HuH-7 (cell line): ENCODE results near the gene TNFAIP8.

ENCODE experiments used
- DNase-seq: peaks from one replicate; pipeline ENCODE4 v3.0.0; 2011; ENCODE audit warnings: low spot score

TNFAIP8 gene

DNA sequence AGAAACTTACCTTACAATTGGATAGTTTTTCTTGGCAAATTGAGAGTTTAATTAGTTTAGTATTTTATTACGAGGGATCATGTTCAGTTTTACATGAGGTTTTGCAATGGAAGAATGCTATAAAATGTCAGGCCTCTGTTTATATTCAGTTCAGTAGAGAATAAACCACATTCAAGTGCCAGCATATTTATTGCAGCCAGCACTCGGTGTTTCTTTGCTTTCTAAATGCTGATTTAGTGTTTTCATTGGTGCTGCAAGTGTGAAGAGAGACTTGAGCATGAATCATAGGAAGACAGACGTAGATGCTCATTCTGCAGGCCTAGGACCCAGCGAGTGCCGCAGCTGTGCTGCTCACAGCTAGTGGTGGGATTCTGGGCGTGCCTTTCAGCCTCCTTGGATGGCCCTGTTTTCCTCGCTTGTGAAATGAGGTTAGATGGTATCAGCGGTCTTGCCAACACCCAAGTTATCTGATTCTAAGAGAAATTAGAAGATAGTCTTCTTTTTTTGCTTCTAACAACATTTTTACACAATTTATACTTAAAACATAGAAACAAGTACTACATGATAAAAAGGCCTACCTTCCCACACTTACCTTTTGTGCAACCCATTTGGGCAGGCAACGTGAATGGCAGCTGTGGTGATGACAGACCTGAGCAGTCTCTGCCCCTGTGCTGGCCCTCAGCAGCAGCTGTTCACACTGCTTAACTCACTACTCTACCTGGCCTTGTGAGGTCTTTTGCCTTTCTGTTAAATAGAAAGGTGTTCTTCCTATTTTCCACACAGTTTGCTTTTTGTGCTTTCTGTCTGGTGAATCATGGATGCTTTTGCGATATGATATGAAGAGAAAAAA lies 26.8 kb upstream of the TNFAIP8 start:
- no peak for DNase-seq

DNA sequence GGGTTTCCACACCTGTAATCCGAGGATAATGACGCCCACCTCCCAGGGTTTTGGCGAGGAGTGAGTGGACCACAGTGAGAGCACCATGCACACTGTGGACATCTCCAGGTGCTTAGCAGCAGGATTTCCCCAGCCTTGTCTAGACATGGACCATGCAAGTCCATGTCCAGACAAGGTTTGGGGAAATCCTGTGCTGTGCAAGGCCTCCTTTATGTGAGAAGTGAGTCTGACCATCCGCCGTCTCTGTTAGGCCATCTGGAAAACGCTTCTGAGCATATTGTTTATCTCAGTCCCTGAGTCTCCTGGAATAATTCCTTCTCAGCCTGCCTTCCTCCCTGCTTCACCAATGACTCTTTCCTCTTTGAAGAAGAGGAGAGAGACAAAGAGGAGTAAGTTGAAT lies 26.2 kb upstream of the TNFAIP8 start:
- no peak for DNase-seq

DNA sequence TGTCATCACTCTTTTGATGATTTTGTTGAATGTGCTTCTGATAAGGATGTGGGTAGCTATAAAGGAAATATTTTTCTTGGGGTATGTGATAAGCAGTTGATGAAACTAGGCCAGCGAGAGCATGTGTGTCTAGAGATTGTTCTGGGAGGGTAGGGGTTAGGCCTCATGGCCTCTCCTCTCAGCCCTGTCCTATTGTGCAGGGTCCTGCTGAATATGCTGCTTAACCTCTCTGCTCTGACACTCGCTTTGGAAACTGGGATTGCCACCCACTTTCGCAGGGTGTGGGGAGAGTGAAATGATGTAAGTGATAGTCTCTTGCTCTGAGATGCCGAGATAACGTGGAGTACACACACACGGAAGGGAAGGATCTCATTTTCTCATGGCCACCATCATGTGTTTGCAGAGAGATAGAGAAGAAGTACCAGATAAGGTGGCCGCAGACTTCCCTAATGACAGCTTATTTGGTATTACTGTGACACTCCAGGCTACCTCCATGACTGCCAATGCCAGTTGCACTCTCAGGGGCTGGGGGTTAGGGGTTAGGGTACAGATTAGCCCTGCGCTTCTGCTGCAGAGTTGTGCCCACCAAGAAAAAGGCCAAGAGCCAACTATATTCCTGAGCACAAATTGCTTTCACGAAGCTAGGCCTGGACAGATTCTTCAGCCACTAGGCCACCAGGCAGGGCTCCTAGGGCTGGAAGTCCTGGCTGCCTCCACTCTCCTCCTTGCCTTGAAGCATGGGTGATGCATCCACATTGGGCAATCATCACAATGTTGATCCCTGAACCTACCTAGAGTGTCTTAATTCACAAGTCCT lies 25.2 kb upstream of the TNFAIP8 start:
- no peak for DNase-seq

DNA sequence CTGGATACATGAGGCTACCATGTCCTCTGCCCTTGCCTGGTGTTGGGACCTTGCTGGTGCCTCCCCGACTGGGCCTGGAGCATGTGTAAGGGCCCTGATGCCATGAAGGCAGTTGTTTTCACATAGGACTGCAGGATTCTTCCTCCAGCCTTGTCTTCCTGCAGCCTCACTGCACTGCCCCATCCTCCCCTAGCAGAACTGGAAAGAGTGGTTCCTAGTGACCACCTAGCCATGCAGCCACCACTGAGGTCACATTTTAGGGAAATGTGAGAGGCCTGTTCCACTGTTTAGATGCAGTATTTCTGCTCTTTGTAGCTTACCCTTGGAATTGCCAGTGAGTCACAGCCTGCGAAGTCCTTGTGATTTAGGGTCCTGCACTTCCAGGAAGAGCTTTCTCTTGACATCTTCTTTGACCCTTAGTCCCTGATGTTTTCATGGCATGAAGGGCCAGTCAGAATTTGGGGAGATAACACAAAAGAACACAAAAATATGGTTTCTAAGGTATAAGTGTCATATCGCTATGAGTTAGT lies 24.2 kb upstream of the TNFAIP8 start:
- DNase-seq, result no peak

GRCh38 chr5:119332208-119332607 lies 23.6 kb upstream of the TNFAIP8 start:
- no peak for DNase-seq

GRCh38 chr5:119332978-119333401 lies 22.8 kb upstream of the TNFAIP8 start:
- DNase-seq, result no peak

GRCh38 chr5:119333421-119333851 lies 22.4 kb upstream of the TNFAIP8 start:
- no peak for DNase-seq

GRCh38 chr5:119335261-119335677 lies 20.6 kb upstream of the TNFAIP8 start:
- DNase-seq, result no peak

DNA sequence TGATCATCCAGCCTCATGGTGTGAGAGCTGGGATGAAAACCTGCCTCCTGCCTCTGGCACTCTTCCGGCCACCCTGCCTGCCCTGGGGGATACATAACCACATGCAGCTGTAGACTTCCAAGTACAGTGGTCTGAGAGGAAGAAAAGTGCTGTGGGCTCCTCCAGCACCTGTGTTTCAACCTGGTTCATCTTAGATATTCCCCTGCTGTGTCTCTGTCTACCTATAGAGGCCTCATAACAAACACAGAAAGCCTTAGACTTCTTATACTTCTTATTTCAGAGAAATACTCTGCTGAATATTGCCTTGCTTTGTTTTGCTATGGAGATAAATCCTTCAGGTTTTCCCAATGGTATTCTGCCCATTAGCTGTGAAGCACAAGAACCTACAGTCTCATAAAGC lies 19.6 kb upstream of the TNFAIP8 start:
- DNase-seq, result no peak

GRCh38 chr5:119336845-119337580 lies 18.8 kb upstream of the TNFAIP8 start:
- no peak for DNase-seq

GRCh38 chr5:119338326-119338946 lies 17.4 kb upstream of the TNFAIP8 start:
- no peak for DNase-seq

DNA sequence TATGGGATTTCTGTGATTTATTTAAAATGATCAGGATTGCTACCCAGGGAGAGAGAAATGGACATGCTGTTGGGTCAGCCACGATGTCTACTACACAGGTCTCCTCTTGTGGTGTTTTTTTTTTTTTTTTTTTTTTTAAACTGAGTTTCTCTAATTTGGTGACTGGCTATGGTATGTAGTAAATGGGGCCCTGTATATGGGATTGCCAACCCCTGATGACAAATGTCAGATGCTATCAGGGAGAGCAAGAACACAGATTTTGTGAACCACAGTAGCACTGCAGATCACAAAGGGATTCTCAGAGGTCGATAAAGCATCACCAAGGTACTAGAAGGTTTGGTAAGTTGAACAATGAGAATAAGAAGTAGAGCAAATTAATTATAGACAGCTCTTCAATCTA lies 16.5 kb upstream of the TNFAIP8 start:
- no peak for DNase-seq

DNA sequence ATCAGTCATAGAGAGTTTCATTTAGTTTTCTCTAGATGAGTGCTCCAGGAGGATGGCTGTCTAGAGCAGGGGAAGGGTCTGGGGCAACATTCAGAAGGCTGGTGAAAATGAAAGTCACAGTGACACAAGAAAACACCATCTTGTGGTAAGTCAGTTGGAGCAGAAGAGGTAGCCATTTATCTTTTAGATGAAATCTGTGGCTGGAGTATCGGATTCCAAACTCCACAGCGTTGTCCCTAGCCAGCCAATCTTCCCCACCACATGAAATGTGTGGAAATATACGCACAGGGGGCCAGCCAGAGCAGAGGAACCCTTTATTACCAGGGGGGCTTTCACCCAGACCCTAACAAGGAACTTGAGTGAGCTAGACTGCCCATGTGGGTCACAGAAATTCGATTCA lies 15.9 kb upstream of the TNFAIP8 start:
- DNase-seq, result no peak

GRCh38 chr5:119340597-119341218 lies 15.1 kb upstream of the TNFAIP8 start:
- DNase-seq, result no peak

DNA sequence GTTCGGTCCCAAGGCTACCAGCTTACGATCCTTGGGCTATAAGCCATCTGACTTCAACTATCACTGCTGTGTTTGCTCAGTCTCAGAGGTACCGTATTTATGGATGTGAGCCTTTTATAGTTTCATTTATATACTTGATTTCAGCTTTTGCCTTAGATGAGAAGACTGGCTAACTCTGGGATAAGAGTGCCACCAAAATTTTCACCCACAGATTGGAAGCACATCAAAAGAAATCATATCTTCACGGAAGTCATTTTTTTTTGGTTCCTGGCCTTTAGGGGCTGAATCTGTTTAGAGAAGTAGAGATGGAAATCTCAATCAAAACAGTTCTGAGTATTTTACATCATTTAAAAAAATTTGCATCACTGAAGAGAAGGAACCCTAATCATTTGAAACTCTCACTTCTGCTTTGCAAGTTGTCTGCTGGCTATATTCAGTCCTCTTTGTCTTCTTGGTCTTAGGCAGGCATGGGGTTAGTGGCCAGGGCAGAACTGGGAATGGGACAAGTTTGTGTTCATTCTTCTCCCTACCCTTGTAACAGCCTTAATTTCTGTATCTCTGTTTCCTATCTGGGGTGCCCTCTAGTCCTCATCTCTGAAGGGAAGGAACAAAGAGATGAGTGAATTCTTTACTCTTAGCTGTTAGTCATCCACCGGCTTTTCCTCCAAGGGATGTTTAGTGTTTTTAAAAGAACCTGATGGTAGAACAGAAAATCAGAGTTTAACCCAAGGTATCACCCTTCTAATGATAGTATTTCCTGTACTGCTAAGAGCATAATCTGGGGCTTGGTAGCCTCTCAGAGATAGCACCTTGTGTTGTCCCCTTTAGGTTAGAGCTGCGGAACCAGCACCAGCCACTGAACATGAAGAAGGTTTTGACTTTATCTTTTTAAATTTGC lies 14.1 kb upstream of the TNFAIP8 start:
- DNase-seq, result no peak

GRCh38 chr5:119342406-119342805 lies 13.4 kb upstream of the TNFAIP8 start:
- DNase-seq, result no peak

DNA sequence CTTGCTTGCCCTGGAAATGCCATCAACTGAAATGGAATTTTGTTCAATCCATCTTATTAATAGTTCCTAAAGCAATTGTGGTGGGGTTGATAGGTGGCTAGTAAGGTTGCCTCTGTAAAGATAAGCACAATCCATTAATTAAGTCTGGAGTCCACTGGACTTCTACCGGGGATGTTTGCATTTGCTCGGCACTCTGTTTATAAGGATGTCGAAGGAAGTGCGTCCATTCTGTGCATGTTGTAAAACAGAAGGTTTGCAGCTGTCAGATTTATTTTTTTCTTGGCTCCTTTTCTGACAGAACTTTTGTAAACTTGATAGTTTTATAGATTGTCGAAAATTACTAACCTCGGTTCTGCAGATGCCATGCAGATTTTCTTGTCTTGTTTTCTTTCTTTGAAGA lies 12.8 kb upstream of the TNFAIP8 start:
- no peak for DNase-seq

- DNase-seq, result no peak
Measured at GRCh38 chr5:119343766-119344165, 12.1 kb upstream of the TNFAIP8 start.

- no peak for DNase-seq
Measured at GRCh38 chr5:119344231-119344630, 11.6 kb upstream of the TNFAIP8 start.

GRCh38 chr5:119345861-119346260 lies 10.0 kb upstream of the TNFAIP8 start:
- no peak for DNase-seq
